K562 (cell line): ENCODE data around the gene CNOT4. TPM values are rescaled to one million over a fixed set of nuclear protein-coding genes. Genes with fewer than 3 reads are reported as not detected.
A peak's percentile ranks its signal among the peaks of the same experiment; 100 is the strongest.

Source experiments
- ARID1B ChIP-seq: fragments of 450-650 bp; IDR thresholded peaks from 2 replicates; pipeline ENCODE4 v1.6.1; 2016; ENCODE audit warnings: antibody characterized with exemption, mild to moderate bottlenecking, inconsistent platforms
- CREBBP ChIP-seq: IDR thresholded peaks from one replicate; pipeline ENCODE4 v1.6.1; 2012; ENCODE audit warnings: low read depth, mild to moderate bottlenecking, control low read depth, inconsistent platforms, low read length
- DNMT1 ChIP-seq: fragments of 450-650 bp; IDR thresholded peaks from 2 replicates; pipeline ENCODE4 v1.6.1; 2016; ENCODE audit warnings: antibody characterized with exemption, mild to moderate bottlenecking
- FOXJ2 ChIP-seq: fragments of 200-800 bp; sonication (Bioruptor generic); IDR thresholded peaks from 2 replicates; pipeline ENCODE4 v1.6.1; 2016; ENCODE audit warnings: missing genetic modification characterization, missing compliant biosample characterization
- FOXO4 ChIP-seq: fragments of 450-650 bp; formaldehyde crosslinking; IDR thresholded peaks from 2 replicates; pipeline ENCODE4 v1.4.0; 2020; ENCODE audit warnings: mild to moderate bottlenecking, moderate library complexity
- HBP1 ChIP-seq: fragments of 450-650 bp; formaldehyde crosslinking; IDR thresholded peaks from 2 replicates; pipeline ENCODE4 v1.4.0; 2022; ENCODE audit warnings: missing genetic modification characterization
- HDAC3 ChIP-seq: fragments of 450-650 bp; IDR thresholded peaks from 2 replicates; pipeline ENCODE4 v1.6.1; 2018; ENCODE audit warnings: borderline replicate concordance, mild to moderate bottlenecking, moderate library complexity; ENCODE audit not compliant: partially characterized antibody
- HDAC8 ChIP-seq: fragments of 450-650 bp; IDR thresholded peaks from 2 replicates; pipeline ENCODE4 v1.6.1; 2016; ENCODE audit warnings: mild to moderate bottlenecking, missing genetic modification characterization, moderate library complexity, missing compliant biosample characterization
- HNRNPLL ChIP-seq: fragments of 200-400 bp; formaldehyde crosslinking; IDR thresholded peaks from 2 replicates; pipeline ENCODE4 v1.6.1; 2017; ENCODE audit warnings: low read length, low read depth, mild to moderate bottlenecking; ENCODE audit not compliant: poor library complexity, severe bottlenecking
- KDM4B ChIP-seq, 2 experiments: fragments of 450-650 bp in 1 of 2; sonication (generic) in 1 of 2; IDR thresholded peaks; 2 replicates each; pipeline ENCODE4 v1.6.1; 2016 to 2017; ENCODE audit warnings: borderline replicate concordance in 2 of 2, antibody characterized with exemption in 1 of 2, low read depth in 1 of 2, mild to moderate bottlenecking in 1 of 2
- LEF1 ChIP-seq: fragments of 450-650 bp; IDR thresholded peaks from 2 replicates; pipeline ENCODE4 v1.6.1; 2016; ENCODE audit warnings: mild to moderate bottlenecking
- NEUROD1 ChIP-seq: fragments of 150-350 bp; IDR thresholded peaks from 2 replicates; pipeline ENCODE4 v1.6.1; 2014; ENCODE audit warnings: borderline replicate concordance, low read length, low read depth; ENCODE audit not compliant: partially characterized antibody
- NR3C1 ChIP-seq: sonication (generic); formaldehyde crosslinking; IDR thresholded peaks from 2 replicates; pipeline ENCODE4 v1.8.1; 2022; ENCODE audit warnings: missing genetic modification reagents
- PHB2 ChIP-seq: fragments of 450-650 bp; IDR thresholded peaks from 2 replicates; pipeline ENCODE4 v1.6.1; 2017; ENCODE audit warnings: low read depth
- POLR3G ChIP-seq: IDR thresholded peaks from 2 replicates; pipeline ENCODE4 v1.6.1; 2011; ENCODE audit not compliant: insufficient read length, insufficient replicate concordance; ENCODE audit errors: extremely low read depth
- PREB ChIP-seq: sonication (generic); formaldehyde crosslinking; IDR thresholded peaks from 2 replicates; pipeline ENCODE4 v1.8.1; 2023; ENCODE audit warnings: mild to moderate bottlenecking, missing genetic modification reagents
- SNIP1 ChIP-seq: fragments of 450-650 bp; IDR thresholded peaks from 2 replicates; pipeline ENCODE4 v1.7.1; 2017; ENCODE audit warnings: low read depth, mild to moderate bottlenecking
- SP2 ChIP-seq: IDR thresholded peaks from 2 replicates; pipeline ENCODE4 v1.6.1; 2011; ENCODE audit warnings: mild to moderate bottlenecking, low read depth, low read length, moderate library complexity; ENCODE audit not compliant: poor library complexity, severe bottlenecking; ENCODE audit errors: extremely low read depth
- TBP ChIP-seq: optimal IDR thresholded peaks from 2 replicates; pipeline ENCODE3; 2011; ENCODE audit warnings: low read depth, low read length, improper control_type of control experiment
- THRA ChIP-seq: fragments of 450-650 bp; IDR thresholded peaks from 2 replicates; pipeline ENCODE4 v1.6.1; 2017; ENCODE audit warnings: mild to moderate bottlenecking, moderate library complexity
- ZC3H11A ChIP-seq: IDR thresholded peaks from 2 replicates; pipeline ENCODE4 v1.6.1; 2012; ENCODE audit warnings: low read depth, low read length, improper control_type of control experiment
- ZFP1 ChIP-seq: fragments of 450-650 bp; formaldehyde crosslinking; IDR thresholded peaks from 2 replicates; pipeline ENCODE4 v1.4.0; 2020; ENCODE audit warnings: mild to moderate bottlenecking, mixed read lengths
- ZNF551 ChIP-seq: fragments of 250-450 bp; sonication (Bioruptor Pico); IDR thresholded peaks from 2 replicates; pipeline ENCODE4 v1.5.0; 2021; ENCODE audit warnings: mild to moderate bottlenecking, moderate library complexity
- ZSCAN29 ChIP-seq: fragments of 450-650 bp; IDR thresholded peaks from 2 replicates; pipeline ENCODE4 v1.6.1; 2017
- polyA plus RNA-seq, 8 experiments: library from polyadenylated mRNA; depleted of rRNA in 4 of 8; stranded (reverse) in 5 of 8; unstranded in 3 of 8; fragments of >200 nt; fragmentation: Nextera tagmentation in 2 of 8; fragmentation: Illumina TruSeq in 1 of 8; extraction: Ambion mirVana in 2 of 8; extraction: Trizol in 1 of 8; gene quantifications; 2 replicates each; pipeline versions ENCODE4 v1.2.1 to v1.2.3, GENCODE V29; 2011 to 2014; ENCODE audit warnings: inconsistent platforms in 1 of 8, missing spikeins in 1 of 8
- total RNA-seq, 7 experiments: library from RNA; depleted of rRNA in 6 of 7; stranded (reverse); fragments of >200 nt in 6 of 7; fragmentation: Illumina TruSeq in 2 of 7; extraction: Trizol in 2 of 7; gene quantifications; 2 replicates each; pipeline versions ENCODE4 v1.2.1 to v1.2.3, GENCODE V29; 2011 to 2021; ENCODE audit warnings: low replicate concordance in 1 of 7

The CNOT4 gene
- total and polyA plus RNA-seq, 9 of the 15 experiments (the other 6 are each of a cell fraction or from before 2014, with no cell fraction given): 8.6 to 24.1 (median 15.4) TPM

GRCh38 chr7:135490783-135491182 lies 19.1 kb downstream of the CNOT4 start (continued):
- TF ChIP-seq THRA (no peak), ZNF551 (CRISPR knock-in tag) (no peak), POLR3G (no peak), HNRNPLL (no peak), CREBBP (no peak), SNIP1 (no peak), ZC3H11A (no peak), NEUROD1 (no peak), HDAC3 (no peak), NR3C1 (CRISPR knock-in tag) (no peak), PREB (CRISPR knock-in tag) (no peak), PHB2 (no peak), HDAC8 (tag) (no peak), KDM4B (IDR thresholded peaks at IDR 0.05; ENCODE audit: borderline replicate concordance in 2 of 2, low read depth in 1 of 2) (no peak), TBP (no peak), ZSCAN29 (no peak), FOXJ2 (tag) (no peak), ARID1B (peak; percentile 86), HBP1 (CRISPR knock-in tag) (no peak), FOXO4 (no peak), DNMT1 (no peak), SP2 (no peak), LEF1 (no peak; the same call in 1 of the 2 replicates), ZFP1 (CRISPR knock-in tag) (no peak)
